Measurements from ENCODE around the gene ADGRL4.

ADGRL4 gene

GRCh38 chr1:79040424-79041082, 34.0 kb upstream of the ADGRL4 start:
- DNase-seq (ENCODE audit: low read depth, low spot score): no peak
- TF ChIP-seq POLR2AphosphoS5 (IDR thresholded peaks at IDR 0.05; ENCODE audit: borderline replicate concordance, low read depth, low read length) (no peak), FOXP2 (optimal IDR thresholded peaks at IDR 0.05; ENCODE audit: control extremely low read depth, extremely low read length, insufficient read depth) (no peak), EZH2 (IDR thresholded peaks at IDR 0.05) (no peak)
- Histone ChIP-seq H3K4me3 (peak overlapping the region; percentile 67), H3K36me3 (ENCODE audit: insufficient read depth, low read length) (no peaks in the 10 kb centered on the region), H3K9ac (ENCODE audit: insufficient read length) (peak overlapping the region; percentile 43), H3K9me3 (ENCODE audit: low read depth, low read length) (no peaks in the 10 kb centered on the region), H3K27ac (peak overlapping the region; percentile 49)

- Histone ChIP-seq H3K27ac (no peak overlapping the region), H3K9ac (ENCODE audit: insufficient read length) (no peak overlapping the region), H3K9me3 (ENCODE audit: low read depth, low read length) (no peaks in the 10 kb centered on the region), H3K4me3 (no peak overlapping the region), H3K36me3 (ENCODE audit: insufficient read depth, low read length) (no peaks in the 10 kb centered on the region)
- no peak for DNase-seq (ENCODE audit: low read depth, low spot score)
- TF ChIP-seq FOXP2 (optimal IDR thresholded peaks at IDR 0.05; ENCODE audit: control extremely low read depth, extremely low read length, insufficient read depth) (no peak), POLR2AphosphoS5 (IDR thresholded peaks at IDR 0.05; ENCODE audit: borderline replicate concordance, low read depth, low read length) (no peak), EZH2 (IDR thresholded peaks at IDR 0.05) (no peak)
Measured at GRCh38 chr1:79037085-79037484, 30.6 kb upstream of the ADGRL4 start.

GRCh38 chr1:79012500-79012899, 6.0 kb upstream of the ADGRL4 start:
- H3K9ac ChIP-seq (ENCODE audit: insufficient read length): no peak overlapping the region

GRCh38 chr1:79010589-79010988, 4.1 kb upstream of the ADGRL4 start:
- Histone ChIP-seq H3K4me3 (no peak overlapping the region), H3K9ac (ENCODE audit: insufficient read length) (no peak overlapping the region), H3K9me3 (ENCODE audit: low read depth, low read length) (no peaks in the 10 kb centered on the region), H3K36me3 (ENCODE audit: insufficient read depth, low read length) (no peaks in the 10 kb centered on the region), H3K27ac (no peak overlapping the region)
- no peak for TF ChIP-seq EZH2 (IDR thresholded peaks at IDR 0.05)
- TF ChIP-seq FOXP2 (optimal IDR thresholded peaks at IDR 0.05; ENCODE audit: control extremely low read depth, extremely low read length, insufficient read depth): no peak
- no peak for TF ChIP-seq POLR2AphosphoS5 (IDR thresholded peaks at IDR 0.05; ENCODE audit: borderline replicate concordance, low read depth, low read length)
- DNase-seq (ENCODE audit: low read depth, low spot score): no peak

More at GRCh38 chr1:79012500-79012899, 6.0 kb upstream of the ADGRL4 start:
- Histone ChIP-seq H3K9me3 (ENCODE audit: low read depth, low read length) (no peaks in the 10 kb centered on the region), H3K27ac (no peak overlapping the region), H3K4me3 (no peak overlapping the region), H3K36me3 (ENCODE audit: insufficient read depth, low read length) (no peaks in the 10 kb centered on the region)
- TF ChIP-seq FOXP2 (optimal IDR thresholded peaks at IDR 0.05; ENCODE audit: control extremely low read depth, extremely low read length, insufficient read depth) (no peak), EZH2 (IDR thresholded peaks at IDR 0.05) (no peak), POLR2AphosphoS5 (IDR thresholded peaks at IDR 0.05; ENCODE audit: borderline replicate concordance, low read depth, low read length) (no peak)
- DNase-seq (ENCODE audit: low read depth, low spot score): no peak

GRCh38 chr1:79005945-79006344, 585 bp downstream of the ADGRL4 start:
- H3K27ac ChIP-seq: no peak overlapping the region
- DNase-seq (ENCODE audit: low read depth, low spot score): no peak
- no peaks in the 10 kb centered on the region for H3K9me3 ChIP-seq (ENCODE audit: low read depth, low read length)
- H3K4me3 ChIP-seq: no peak overlapping the region
- TF ChIP-seq POLR2AphosphoS5 (IDR thresholded peaks at IDR 0.05; ENCODE audit: borderline replicate concordance, low read depth, low read length) (no peak), EZH2 (IDR thresholded peaks at IDR 0.05) (no peak), FOXP2 (optimal IDR thresholded peaks at IDR 0.05; ENCODE audit: control extremely low read depth, extremely low read length, insufficient read depth) (no peak)
- no peak overlapping the region for H3K9ac ChIP-seq (ENCODE audit: insufficient read length)
- no peaks in the 10 kb centered on the region for H3K36me3 ChIP-seq (ENCODE audit: insufficient read depth, low read length)

- H3K9ac ChIP-seq (ENCODE audit: insufficient read length): no peak overlapping the region
- H3K27ac ChIP-seq: no peak overlapping the region
- H3K36me3 ChIP-seq (ENCODE audit: insufficient read depth, low read length): no peaks in the 10 kb centered on the region
- DNase-seq (ENCODE audit: low read depth, low spot score): no peak
- no peak for TF ChIP-seq FOXP2 (optimal IDR thresholded peaks at IDR 0.05; ENCODE audit: control extremely low read depth, extremely low read length, insufficient read depth)
- TF ChIP-seq EZH2 (IDR thresholded peaks at IDR 0.05): no peak
- no peak for TF ChIP-seq POLR2AphosphoS5 (IDR thresholded peaks at IDR 0.05; ENCODE audit: borderline replicate concordance, low read depth, low read length)
- H3K9me3 ChIP-seq (ENCODE audit: low read depth, low read length): no peaks in the 10 kb centered on the region
- no peak overlapping the region for H3K4me3 ChIP-seq
Measured at GRCh38 chr1:79004916-79005315, 1.6 kb downstream of the ADGRL4 start.

- Histone ChIP-seq H3K36me3 (ENCODE audit: insufficient read depth, low read length) (no peaks in the 10 kb centered on the region), H3K27ac (no peak overlapping the region), H3K9me3 (ENCODE audit: low read depth, low read length) (no peaks in the 10 kb centered on the region), H3K4me3 (no peak overlapping the region), H3K9ac (ENCODE audit: insufficient read length) (no peak overlapping the region)
- no peak for DNase-seq (ENCODE audit: low read depth, low spot score)
- TF ChIP-seq POLR2AphosphoS5 (IDR thresholded peaks at IDR 0.05; ENCODE audit: borderline replicate concordance, low read depth, low read length): no peak
- TF ChIP-seq FOXP2 (optimal IDR thresholded peaks at IDR 0.05; ENCODE audit: control extremely low read depth, extremely low read length, insufficient read depth): no peak
- TF ChIP-seq EZH2 (IDR thresholded peaks at IDR 0.05): no peak
Measured at GRCh38 chr1:78996791-78997190, 9.7 kb downstream of the ADGRL4 start.

GRCh38 chr1:78987042-78987441, 19.5 kb downstream of the ADGRL4 start:
- no peak for TF ChIP-seq POLR2AphosphoS5 (IDR thresholded peaks at IDR 0.05; ENCODE audit: borderline replicate concordance, low read depth, low read length)
- no peak for TF ChIP-seq FOXP2 (optimal IDR thresholded peaks at IDR 0.05; ENCODE audit: control extremely low read depth, extremely low read length, insufficient read depth)
- no peak for TF ChIP-seq EZH2 (IDR thresholded peaks at IDR 0.05)
- DNase-seq (ENCODE audit: low read depth, low spot score): no peak
- H3K9ac ChIP-seq (ENCODE audit: insufficient read length): no peak overlapping the region

GRCh38 chr1:78980511-78980910, 26.0 kb downstream of the ADGRL4 start:
- Histone ChIP-seq H3K36me3 (ENCODE audit: insufficient read depth, low read length) (no peaks in the 10 kb centered on the region), H3K9ac (ENCODE audit: insufficient read length) (no peak overlapping the region), H3K4me3 (no peak overlapping the region), H3K27ac (no peak overlapping the region), H3K9me3 (ENCODE audit: low read depth, low read length) (no peaks in the 10 kb centered on the region)
- TF ChIP-seq POLR2AphosphoS5 (IDR thresholded peaks at IDR 0.05; ENCODE audit: borderline replicate concordance, low read depth, low read length): no peak
- no peak for TF ChIP-seq FOXP2 (optimal IDR thresholded peaks at IDR 0.05; ENCODE audit: control extremely low read depth, extremely low read length, insufficient read depth)
- no peak for TF ChIP-seq EZH2 (IDR thresholded peaks at IDR 0.05)
- no peak for DNase-seq (ENCODE audit: low read depth, low spot score)

More at GRCh38 chr1:78987042-78987441, 19.5 kb downstream of the ADGRL4 start:
- no peaks in the 10 kb centered on the region for H3K9me3 ChIP-seq (ENCODE audit: low read depth, low read length)
- H3K4me3 ChIP-seq: no peak overlapping the region
- H3K27ac ChIP-seq: no peak overlapping the region
- H3K36me3 ChIP-seq (ENCODE audit: insufficient read depth, low read length): no peaks in the 10 kb centered on the region

All from SK-N-MC (cell line).